DMS 273 (cell line): ENCODE data around the gene GRIK2.

Source experiments
- DNase-seq: peaks from one replicate; lab custom pipeline; 2025; ENCODE audit not compliant: unreplicated experiment; lab: John Stamatoyannopoulos, UW

GRIK2 gene

GRCh38 chr6:101537753-101538316 is 144.3 kb downstream of the GRIK2 start:
- DNase-seq, result no peak

GRCh38 chr6:101539510-101540245 is 146.2 kb downstream of the GRIK2 start:
- peak; percentile 4 for DNase-seq

GRCh38 chr6:101541894-101542293 is 148.4 kb downstream of the GRIK2 start:
- no peak for DNase-seq

- DNase-seq, result peak; percentile 50
These were observed 150.3 kb downstream of the GRIK2 start for GRCh38 chr6:101543796-101544195.

GRCh38 chr6:101544286-101544685 is 150.8 kb downstream of the GRIK2 start:
- DNase-seq, result peak; percentile 20

GRCh38 chr6:101545191-101545590 is 151.7 kb downstream of the GRIK2 start:
- no peak for DNase-seq

GRCh38 chr6:101550451-101550850 is 156.9 kb downstream of the GRIK2 start:
- no peak for DNase-seq

- no peak for DNase-seq
These were observed 160.7 kb downstream of the GRIK2 start for GRCh38 chr6:101554231-101554630.

GRCh38 chr6:101558712-101559111 is 165.2 kb downstream of the GRIK2 start:
- no peak for DNase-seq

GRCh38 chr6:101572627-101573026 is 179.1 kb downstream of the GRIK2 start:
- no peak for DNase-seq

- DNase-seq, result no peak
These were observed 183.6 kb downstream of the GRIK2 start for GRCh38 chr6:101577091-101577490.

- DNase-seq, result no peak
These were observed 184.8 kb downstream of the GRIK2 start for GRCh38 chr6:101578306-101578705.

- no peak for DNase-seq
These were observed 189.3 kb downstream of the GRIK2 start for GRCh38 chr6:101582792-101583191.

- DNase-seq, result no peak
These were observed 192.0 kb downstream of the GRIK2 start for GRCh38 chr6:101585501-101585900.

GRCh38 chr6:101588343-101588742 is 194.8 kb downstream of the GRIK2 start:
- no peak for DNase-seq

GRCh38 chr6:101595276-101595675 is 201.8 kb downstream of the GRIK2 start:
- no peak for DNase-seq

- DNase-seq, result peak; percentile 14
These were observed 204.2 kb downstream of the GRIK2 start for GRCh38 chr6:101597693-101598092.

GRCh38 chr6:101605426-101605825 is 211.9 kb downstream of the GRIK2 start:
- no peak for DNase-seq

- DNase-seq, result peak; percentile 5
These were observed 212.4 kb downstream of the GRIK2 start for GRCh38 chr6:101605874-101606273.

- no peak for DNase-seq
These were observed 213.7 kb downstream of the GRIK2 start for GRCh38 chr6:101607111-101607690.

GRCh38 chr6:101608703-101609102 is 215.2 kb downstream of the GRIK2 start:
- no peak for DNase-seq

- no peak for DNase-seq
These were observed 220.0 kb downstream of the GRIK2 start for GRCh38 chr6:101613556-101613955.
